Measurements from ENCODE around the gene COL6A3. TPM values are rescaled to one million over a fixed set of nuclear protein-coding genes. Genes with fewer than 3 reads are reported as not detected.
"Not testable (repeated sequence)": the region's sequence is repeated elsewhere in the genome, so short reads cannot be mapped to it uniquely, and the experiment has no call there.

The COL6A3 gene
- polyA plus RNA-seq, 5 donors = 586 to 773 (median 661) TPM

DNA sequence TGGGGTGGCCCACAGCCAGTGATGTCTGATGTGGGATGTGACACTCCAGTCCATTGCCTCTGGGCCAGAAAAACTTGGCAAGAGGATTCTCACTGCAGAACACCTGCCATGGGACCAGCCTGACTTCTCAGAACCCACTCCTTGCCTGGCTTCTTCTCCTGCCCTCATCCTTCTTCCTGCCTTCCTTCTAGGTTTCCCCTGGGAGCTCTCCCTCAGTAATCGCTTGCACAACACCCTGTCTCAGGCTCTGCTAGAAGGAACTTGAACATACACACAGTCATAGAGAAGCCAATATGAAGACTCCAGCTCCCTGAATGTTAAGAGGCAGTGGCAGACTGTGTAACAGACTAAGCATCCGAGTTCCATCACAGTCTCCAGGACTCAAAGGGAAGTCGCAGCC is 4.3 kb upstream of the COL6A3 start:
- DNase-seq = no peak

DNA sequence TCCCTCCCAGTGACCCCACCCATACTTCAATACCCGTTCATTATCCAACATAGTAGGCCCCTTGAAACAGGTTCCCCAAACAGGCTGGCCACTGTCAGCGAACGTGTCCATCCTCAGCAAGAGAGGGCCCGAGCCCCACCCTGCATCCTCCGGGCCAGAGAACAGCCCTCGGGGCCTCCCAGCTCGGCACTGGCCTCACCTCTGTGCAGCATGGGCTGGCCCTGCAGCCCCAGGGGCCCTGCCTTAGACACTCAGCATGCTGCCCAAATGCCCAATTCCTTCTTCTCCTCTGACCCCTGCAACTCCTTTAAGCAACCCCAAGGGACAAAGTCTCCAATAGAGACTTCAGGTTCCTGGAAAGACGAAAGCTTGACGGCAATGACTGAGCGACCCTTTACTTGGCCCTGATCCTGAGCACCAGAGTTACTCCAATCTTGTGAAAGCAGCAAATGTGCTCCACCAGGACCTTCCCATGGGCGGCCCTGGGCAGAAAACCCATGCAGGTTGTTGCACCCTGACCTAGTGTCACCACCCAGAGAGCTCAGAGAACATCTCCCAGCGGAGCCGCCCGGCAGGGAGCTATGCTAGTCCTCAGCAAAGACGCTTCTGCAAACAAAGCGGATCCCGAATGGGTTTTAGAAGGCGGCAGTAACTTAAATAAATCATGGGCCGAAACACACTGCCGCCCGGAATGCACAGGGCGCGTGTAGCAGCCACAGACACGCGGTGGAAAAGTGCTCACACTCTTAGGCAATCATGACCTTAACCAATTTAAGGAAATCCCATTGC is 782 bp downstream of the COL6A3 start:
- no peak for DNase-seq

DNA sequence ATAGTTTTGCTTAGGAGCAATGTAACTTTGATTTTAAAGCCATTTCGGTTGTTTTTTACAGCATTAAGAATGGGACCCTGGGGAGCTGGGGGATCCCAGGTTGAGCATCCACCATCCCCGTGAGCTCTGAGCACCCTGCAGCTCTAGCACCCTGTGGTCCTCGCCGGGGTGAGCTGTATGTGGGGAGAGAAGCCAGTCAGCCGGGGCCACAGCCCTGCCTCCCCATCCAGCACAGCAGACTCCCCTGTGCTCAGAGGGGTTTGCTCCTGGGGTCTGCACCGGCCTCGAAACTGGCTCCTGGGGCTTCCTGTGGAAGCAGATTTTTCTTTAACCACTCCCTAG is 1.3 kb downstream of the COL6A3 start:
- DNase-seq = no peak

DNA sequence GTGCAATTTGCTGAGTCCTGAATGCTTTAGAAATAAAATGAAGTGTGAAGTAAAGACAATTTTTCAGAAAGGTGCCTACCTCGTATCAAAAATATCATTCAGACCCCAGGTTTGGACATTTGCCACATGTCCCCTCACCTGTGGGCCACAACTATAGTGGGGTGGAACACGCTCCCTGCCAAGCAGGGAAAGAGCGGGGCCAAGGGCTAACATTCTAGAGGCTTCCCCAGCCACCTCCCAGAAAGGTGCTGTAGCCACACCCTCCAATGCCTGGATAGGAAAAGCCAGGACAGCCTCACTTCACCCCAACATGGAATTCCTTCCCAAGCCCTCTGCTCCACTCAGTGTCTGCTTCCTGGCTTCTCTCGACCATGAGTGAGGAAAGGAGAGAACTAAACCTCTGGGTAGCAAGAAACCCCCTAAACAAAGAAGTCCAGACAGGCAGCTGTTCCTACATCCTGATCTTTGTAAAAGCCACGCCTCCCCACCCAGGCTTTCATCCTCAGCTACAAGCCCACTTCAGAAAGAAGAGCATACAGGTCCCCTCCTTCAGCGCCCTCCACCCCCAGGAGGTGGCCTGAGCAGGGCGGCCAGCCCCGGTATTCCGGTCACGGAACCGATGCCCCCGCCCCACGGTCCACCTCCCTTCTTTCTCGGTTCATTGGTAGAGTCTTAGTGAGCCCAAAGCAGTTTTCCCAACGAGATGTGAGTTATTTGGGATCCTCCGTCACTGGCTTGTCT is 2.1 kb downstream of the COL6A3 start:
- DNase-seq = no peak

DNA sequence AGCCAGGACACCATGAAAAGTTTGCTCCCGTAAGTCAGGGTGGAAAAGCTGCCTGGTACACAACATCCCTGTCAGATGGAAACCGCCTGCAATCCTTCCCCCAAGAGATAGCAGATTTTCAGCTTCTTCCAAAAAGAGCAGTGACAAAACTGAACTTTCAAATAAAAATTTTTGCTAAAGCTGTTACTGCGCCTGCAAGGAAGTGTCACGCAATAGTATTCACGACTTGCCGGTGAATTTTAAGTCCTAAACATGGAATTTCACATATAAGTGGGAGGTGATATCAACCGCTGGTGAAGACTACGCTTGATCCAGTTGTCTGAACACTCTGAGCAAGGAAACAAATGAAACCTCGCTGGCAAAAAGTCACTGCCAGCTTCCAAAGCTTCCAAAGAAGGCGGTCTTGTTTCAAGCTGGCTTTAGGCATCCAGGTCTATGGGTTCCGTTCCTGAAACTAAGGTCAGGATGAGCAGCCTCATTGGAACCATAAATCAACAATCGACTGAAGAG is 2.8 kb downstream of the COL6A3 start:
- DNase-seq = no peak

DNA sequence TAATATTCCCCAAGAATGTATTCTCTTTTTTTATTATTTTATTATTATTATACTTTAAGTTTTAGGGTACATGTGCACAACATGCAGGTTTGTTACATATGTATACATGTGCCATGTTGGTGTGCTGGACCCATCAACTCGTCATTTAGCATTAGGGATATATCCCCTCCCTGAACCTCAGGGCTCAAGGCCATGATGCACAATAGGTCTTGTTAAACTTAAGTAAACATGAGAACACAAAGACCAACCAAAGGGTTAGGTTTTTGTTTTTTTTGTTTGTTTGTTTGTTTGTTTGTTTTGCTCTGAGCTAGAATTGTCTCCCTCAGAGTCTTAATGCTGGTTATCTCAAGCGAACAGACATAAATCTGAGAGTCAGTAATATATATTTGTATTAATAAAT is 4.7 kb downstream of the COL6A3 start:
- not testable (repeated sequence) for DNase-seq

DNA sequence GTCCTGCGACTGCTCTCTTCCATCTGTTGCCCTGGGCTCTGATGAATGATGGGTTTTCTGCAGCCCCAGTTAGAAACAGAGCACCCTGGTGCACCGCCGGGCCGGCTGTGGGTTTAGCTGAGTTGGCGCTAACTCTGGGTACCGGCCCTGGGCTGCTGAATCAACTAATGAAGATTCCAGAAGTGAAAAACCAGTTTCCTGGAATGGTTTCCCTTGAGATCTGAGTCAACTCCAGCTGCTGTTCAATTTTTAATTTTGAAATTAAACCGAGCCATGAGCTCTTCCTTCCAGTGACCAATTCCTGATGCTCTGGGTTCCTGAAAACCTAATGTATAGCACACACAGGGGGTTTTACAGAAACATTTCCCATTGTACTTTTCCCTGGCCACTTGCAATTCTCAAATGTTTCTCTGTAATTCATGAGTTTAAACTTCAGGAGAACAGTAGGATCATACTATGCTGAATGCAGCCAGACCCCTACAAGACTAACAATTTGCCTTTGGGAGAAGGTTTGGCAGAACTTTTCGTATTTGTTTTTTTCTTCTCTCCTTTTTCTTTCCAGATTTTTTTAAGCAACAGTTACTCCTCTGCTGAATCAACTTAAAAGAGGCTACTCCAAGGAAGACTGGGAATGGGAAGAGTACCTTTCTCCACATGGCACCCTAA is 5.5 kb downstream of the COL6A3 start:
- no peak for DNase-seq

DNA sequence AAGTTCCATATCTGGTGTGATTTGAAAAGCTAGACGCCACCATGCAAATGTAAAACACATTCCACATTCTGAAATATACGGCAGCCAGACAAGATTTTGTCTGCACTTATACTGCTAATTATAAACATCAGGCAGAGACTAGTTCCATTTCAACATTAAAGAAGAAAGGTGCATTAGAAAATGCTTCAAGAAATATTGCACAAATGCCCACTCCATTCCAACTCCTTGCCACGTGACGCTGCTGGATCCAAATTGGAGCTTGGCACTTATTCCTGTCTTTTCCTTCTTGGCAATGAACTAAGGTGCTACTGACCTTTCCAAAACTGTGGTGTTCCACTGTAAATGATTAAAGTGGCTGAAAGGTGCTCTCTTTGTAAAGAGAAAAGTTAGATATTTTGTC is 6.3 kb downstream of the COL6A3 start:
- no peak for DNase-seq

DNA sequence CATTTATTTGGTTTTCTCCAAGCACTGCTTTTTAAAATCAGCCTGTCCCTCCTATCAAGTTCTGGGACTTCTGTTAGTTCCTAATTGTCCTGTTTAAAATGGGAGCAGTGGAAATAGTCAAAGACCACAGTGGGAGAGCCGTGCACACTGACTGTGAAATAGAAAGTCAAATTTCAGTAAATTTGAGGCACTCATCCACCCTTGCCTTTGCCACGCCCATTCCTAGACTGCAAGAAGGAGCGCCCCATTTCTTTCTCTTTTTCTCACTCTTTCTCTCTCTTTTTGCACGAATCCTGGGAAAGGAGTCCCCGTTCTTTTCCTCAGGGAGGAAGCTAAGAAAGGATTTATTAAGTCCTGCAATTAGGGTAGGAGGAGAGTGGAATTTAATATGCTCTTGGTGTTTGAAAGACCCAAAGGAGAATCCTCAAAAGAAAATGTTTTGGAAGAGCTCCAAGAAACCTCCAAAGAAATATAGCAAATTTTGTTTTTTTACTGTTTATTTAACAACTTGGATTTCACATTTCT is 7.5 kb downstream of the COL6A3 start:
- DNase-seq = no peak

DNA sequence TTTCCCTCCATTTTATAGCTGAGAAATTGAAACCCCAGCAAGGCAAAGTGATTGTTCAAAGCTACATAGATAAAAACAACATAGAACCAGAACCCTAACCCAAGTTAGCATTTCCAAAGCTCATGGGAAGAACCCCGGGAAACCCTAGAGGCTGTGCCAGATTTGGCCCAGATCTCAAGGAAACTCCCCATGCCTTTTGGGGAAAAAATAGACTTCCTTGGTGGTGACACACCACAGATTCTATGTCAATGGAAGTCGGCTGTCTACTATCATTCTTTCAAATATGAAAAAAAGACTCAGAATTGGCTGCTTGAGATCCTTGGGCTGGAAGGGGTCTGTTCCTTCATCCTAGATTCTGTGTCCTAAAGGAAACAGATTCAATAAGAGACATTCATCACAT is 8.4 kb downstream of the COL6A3 start:
- no peak for DNase-seq

DNA sequence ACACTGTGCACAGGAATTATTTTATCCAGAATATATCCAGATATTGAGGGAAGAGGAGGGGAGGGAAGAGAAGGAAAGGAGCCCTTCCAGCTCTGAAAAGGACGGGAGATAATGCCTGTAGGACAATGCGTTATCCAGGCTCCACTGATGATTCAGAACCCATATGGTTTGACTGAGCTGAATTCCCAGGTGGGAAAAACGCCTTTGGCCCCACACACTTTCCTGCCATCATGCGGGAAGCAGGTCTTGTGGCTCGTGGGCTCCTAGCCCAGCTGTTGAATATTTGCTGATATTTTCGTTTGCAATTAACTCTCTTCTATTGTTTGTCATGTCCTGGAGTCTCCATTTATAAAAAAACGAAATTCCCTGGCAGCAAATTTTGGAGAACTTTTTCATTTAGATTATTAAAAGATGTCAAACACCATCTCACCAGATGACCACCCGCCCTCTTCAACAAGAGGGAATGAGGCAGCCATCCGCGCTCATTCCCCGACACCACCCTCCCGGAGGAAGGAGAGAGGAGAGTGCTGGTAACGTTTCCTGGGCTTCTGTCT is 8.9 kb downstream of the COL6A3 start:
- DNase-seq = no peak

DNA sequence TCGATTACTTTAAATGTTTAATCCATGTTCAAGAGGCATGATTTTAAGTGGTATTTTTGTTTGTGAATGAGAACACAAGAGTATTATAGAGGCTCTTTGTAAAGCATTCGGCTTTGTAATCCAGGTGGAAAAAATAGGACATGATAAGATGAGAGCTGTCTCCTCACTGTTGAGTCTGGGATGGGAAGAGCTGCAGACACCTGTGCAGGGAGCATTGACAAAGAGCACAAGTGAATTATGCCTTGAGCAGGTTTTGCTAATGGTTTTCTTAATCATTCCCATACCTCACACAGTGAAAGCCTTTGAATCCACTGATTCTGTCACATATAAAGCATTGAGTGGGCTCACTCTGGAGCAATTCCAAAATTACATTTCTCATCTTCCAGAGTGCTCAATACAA is 9.6 kb downstream of the COL6A3 start:
- no peak for DNase-seq

DNA sequence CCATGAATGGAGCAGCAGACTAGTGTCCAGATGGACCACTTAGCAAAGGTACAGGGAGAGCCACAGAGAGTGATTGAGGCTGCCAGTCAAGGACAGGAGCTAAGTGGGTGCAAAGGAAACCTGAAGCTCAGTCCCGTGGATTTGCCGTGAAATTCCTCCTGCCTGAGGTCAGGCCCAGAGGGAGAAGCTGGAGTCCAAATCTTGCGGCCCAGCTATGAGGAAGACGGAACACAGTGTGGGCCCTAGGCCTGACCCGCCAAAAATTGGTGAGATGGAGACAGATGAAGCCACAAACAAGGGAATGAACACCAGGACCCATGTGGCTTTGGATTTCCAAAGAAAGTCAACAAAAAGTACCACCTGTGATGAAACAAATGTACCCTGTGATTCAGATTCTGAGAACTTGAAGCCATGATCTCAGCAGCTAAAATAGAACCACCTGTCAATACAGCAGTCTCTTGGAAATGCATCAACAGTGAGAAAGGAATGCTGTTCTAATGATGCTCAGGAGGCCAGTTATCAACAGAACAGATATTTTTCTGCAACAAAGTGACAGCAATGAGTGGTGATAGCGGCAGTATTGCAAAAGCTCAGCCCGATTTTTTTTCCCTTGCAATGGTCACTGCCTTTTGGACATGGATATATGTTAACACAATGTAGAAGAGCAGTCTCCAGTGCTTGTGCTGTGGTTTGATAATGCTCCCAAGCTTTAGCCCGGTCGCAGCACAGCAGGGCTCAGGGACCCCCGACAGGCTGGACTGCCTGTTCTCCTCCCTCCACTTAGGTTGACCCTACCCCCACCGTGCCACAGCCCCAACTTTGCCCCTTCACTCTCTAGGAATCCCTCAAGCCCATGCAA is 10.7 kb downstream of the COL6A3 start:
- no peak for DNase-seq

DNA sequence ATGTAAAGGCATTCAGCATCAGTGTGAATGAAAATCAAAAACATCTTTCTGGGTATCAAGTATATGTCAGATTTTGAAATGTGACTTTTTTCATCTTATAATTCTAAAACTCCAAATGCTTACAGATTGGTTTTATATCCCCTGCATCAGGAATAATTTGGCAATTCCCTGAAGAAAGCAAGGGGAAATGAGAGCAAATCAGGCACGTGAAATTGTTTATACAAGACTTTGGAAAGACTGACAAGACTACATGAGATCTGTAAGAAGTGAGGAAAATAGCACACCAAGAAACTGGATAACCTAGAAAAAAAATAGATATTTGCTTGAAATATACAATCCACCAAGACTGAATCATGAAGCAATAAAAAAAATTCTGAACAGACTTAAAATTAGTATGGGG is 13.8 kb downstream of the COL6A3 start:
- DNase-seq = no peak

DNA sequence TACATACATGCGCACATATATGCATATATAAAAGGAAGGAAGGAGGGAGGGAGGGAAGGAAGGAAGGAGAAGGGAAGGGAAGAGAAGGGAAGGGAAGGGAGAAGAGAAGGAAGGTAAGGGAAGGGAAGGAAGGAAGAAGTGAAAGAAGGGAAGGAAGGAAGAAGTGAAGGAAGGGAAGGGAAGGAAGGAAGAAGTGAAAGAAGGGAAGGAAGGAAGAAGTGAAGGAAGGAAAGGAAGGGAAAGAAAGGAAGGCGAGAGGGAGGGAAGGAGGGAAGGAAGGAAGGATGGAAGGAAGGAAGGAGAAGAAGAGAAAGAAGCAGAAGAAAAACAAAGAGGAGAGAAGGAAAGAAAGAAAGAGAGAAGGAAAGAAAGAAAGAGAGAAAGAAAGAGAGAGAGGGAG is 16.9 kb downstream of the COL6A3 start:
- DNase-seq = no peak

DNA sequence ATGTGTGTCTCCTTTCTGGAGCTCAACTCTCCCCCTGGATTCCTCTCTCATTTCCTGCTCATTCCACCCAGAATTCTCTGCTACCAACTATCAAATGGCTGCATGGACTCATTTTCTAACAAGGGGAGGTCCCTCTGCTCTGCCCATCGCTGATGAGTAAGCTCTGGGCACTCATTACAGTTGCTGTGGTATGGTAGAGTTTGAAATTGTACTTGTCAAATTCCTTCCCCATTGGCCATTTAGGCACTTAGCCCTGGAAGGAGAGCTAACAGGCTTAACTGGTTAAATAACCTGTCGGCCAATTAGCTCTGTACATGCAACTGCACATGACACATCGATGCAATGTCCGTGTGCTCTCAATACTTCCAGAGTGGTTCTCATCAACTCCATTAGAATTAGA is 20.4 kb downstream of the COL6A3 start:
- no peak for DNase-seq

DNA sequence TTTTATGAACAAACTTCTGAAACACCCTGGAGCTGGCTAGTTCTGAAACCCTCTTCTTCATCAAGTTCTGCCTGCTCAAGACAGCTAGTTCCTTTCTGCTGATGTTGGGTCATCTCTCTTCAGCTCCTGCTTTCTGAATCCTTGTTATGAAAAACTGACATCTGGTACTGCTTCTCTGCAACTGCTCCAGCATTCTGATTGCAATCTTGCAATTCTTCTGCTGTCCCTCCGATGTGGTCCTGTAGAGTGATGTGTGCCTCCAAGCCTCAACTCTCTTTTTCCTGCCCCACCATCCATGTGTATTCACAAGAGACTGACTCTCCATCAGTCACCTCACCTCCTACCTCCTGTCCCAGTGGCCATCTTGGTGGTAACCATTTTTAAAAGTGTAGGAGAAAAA is 21.8 kb downstream of the COL6A3 start:
- DNase-seq = no peak

DNA sequence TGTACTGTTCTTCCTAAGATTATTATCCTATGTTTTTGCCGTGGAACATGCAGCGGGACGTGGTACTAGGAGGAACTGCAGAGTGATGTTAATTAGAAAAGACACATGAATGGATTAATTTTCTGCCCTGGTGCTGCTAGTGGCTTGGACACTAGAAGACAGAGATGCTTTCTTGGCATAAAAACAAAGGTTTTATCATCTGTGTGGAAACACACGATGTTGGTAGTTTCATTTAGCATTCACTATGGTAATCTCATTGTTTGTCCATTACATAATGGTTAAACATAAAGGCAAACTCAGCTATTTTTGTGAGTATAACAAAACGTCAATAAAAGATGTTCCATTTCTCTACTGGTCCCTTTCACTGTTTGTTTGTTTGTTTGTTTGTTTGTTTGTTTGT is 22.8 kb downstream of the COL6A3 start:
- DNase-seq = no peak

DNA sequence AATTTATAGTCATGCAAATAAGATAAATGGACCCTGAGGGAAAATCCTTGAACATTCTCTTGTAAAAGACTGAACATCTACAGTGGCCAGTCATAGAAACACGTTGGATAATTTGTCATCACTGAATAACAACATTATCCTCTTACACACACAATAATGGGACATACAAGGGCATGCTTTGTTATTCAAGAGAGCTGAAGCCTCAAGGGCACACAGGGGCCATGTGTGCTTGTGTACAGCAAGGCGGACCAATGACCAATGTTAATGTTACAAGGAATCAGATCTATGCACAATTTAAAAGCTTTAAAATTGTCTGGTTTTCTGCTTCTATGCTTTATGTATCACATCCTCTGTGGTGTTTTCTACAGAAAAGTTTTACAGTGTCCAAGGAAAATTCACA is 23.7 kb downstream of the COL6A3 start:
- DNase-seq = no peak

DNA sequence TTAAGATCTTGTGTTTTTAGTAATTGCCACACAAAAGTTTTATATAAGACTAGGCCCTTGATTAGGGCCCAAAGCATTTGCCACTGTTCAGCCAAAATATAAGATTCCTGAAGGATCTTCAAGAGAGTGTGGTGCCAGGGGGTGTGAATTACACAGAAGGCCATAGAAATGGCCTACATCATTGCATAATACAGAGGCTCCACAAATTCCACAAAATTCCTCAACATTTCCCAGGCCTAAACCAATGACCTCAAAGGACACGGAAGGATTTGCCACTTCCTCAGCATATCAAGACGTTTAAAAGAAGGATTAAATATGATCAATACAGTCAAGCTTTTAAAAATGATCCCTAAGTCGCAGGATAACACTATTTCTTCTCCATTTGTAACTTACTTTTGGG is 24.1 kb downstream of the COL6A3 start:
- DNase-seq = no peak

DNA sequence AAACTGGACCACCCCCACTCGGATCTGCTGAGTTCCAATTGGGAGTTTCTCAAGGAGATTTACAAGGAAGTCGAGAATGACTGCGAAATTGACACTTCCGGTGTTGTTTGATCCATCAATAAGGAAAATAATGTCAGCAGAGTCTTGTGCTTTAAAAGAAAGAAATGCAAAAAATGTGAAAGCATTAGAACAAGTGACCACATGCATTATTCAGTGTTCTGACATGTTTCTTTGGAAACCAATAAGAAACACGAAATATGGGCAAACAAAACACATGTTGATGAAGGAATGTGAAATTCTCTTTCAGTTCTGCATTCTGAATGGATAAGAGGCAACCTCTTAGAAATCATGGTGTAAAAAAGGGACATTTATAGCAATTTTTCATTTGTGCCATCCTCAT is 25.9 kb downstream of the COL6A3 start:
- no peak for DNase-seq

DNA sequence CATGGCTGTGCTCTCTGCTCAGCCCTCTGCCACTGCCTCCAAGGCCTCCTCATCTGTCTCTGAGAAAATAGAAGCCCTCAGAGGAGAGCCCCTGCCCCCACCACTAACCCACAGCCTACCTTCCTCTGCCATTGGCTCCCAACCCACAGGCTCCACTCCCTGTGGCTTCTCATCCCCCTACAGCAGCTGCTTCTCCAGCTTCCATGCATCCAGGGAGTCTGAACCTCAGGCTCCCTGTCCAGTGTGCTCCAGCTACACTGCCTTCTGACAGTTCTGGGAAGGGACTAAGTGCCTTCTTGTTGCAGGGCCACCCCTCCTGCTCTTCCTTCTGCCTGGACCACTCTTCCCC is 29.3 kb downstream of the COL6A3 start:
- no peak for DNase-seq

Measured in right lung (tissue), 5 donors.